PC-3 (cell line): ENCODE data around the gene RERE.

Experiments
- CTCF ChIP-seq: fragments of 300-600 bp; sonication (generic); conservative IDR thresholded peaks from 2 replicates; pipeline ENCODE4 v1.5.1; 2017; ENCODE audit warnings: antibody characterized with exemption, low read depth, mild to moderate bottlenecking, low read length
- EZH2 ChIP-seq: fragments of 300-600 bp; sonication (generic); IDR thresholded peaks from one replicate; pipeline ENCODE4 v1.6.1; 2017; ENCODE audit warnings: antibody characterized with exemption, mild to moderate bottlenecking, low read length; ENCODE audit not compliant: unreplicated experiment
- EZH2phosphoT487 ChIP-seq: fragments of 300-600 bp; sonication (generic); IDR thresholded peaks from 2 replicates; pipeline ENCODE4 v1.6.1; 2018; ENCODE audit warnings: mild to moderate bottlenecking, antibody characterized with exemption, low read length, borderline replicate concordance

GRCh38 chr1:8477983-8478362 lies 339.5 kb downstream of the RERE start:
- TF ChIP-seq EZH2phosphoT487 (no peak), EZH2 (no peak), CTCF (no peak)
